Spinal cord (tissue), 10 donors: ENCODE measurements around the gene IFNA14. TPM values are rescaled to one million over a fixed set of nuclear protein-coding genes. Genes with fewer than 3 reads are reported as not detected.
A peak's percentile ranks its signal among the peaks of the same experiment; 100 is the strongest.
"Not testable (repeated sequence)": the region's sequence is repeated elsewhere in the genome, so short reads cannot be mapped to it uniquely, and the experiment has no call there.

ENCODE experiments used
- DNase-seq, 6 donors: peaks; one replicate each; pipeline versions ENCODE4 v3.0.0 to v3.0.0-alpha.2; 2013 to 2015; ENCODE audit warnings: low spot score in 6 of 6, low read depth in 4 of 6
- H3K27ac ChIP-seq: one replicate; pipeline ENCODE4 v1.5.1; 2013; ENCODE audit warnings: low read depth, low read length, control low read depth
- H3K27me3 ChIP-seq: one replicate; pipeline ENCODE4 v1.6.1; 2013; ENCODE audit warnings: low read length; ENCODE audit not compliant: control insufficient read depth, insufficient read depth
- H3K36me3 ChIP-seq: one replicate; pipeline ENCODE4 v1.6.1; 2013; ENCODE audit warnings: low read length; ENCODE audit not compliant: control insufficient read depth, insufficient read depth
- H3K4me1 ChIP-seq: one replicate; pipeline ENCODE4 v1.6.1; 2013; ENCODE audit warnings: low read length; ENCODE audit not compliant: control insufficient read depth, insufficient read depth
- H3K4me3 ChIP-seq: one replicate; pipeline ENCODE4 v1.5.1; 2013; ENCODE audit warnings: low read depth, low read length, control low read depth
- H3K9me3 ChIP-seq: one replicate; pipeline ENCODE4 v1.6.1; 2013; ENCODE audit warnings: low read length; ENCODE audit not compliant: control insufficient read depth, insufficient read depth
- WGBS: methylation state at CpG from one replicate; pipeline ENCODE4 v1.1.5; 2013; ENCODE audit warnings: missing lambda C conversion rate; ENCODE audit not compliant: insufficient coverage; 5-methylcytosine and 5-hydroxymethylcytosine counted together
- polyA plus RNA-seq, 2 donors: library from polyadenylated mRNA; unstranded; fragments of 120-200 nt; gene quantifications; one replicate each; pipeline ENCODE4 v1.2.1, GENCODE V29; 2013; ENCODE audit not compliant: insufficient read length in 2 of 2
- total RNA-seq, 2 donors: library from RNA; depleted of rRNA in 1 of 2; stranded (reverse); fragments of 120-200 nt in 1 of 2; fragments of >200 nt in 1 of 2; gene quantifications; one replicate each; pipeline versions ENCODE4 v1.2.3 to v1.2.4, GENCODE V29; 2013 to 2014
- donor health status: healthy.

The IFNA14 gene
- total and polyA plus RNA-seq, 4 donors: not detected

GRCh38 chr9:21255538-21256212, 15.9 kb upstream of the IFNA14 start:
- Histone ChIP-seq H3K4me3 (no peak overlapping the region), H3K9me3 (no peaks in the 10 kb centered on the region), H3K27ac (no peak overlapping the region), H3K27me3 (no peaks in the 10 kb centered on the region), H3K36me3 (no peaks in the 10 kb centered on the region), H3K4me1 (no peaks in the 10 kb centered on the region)
- DNase-seq: no peak
- WGBS: 95% methylated on average over 3 of the region's 5 CpGs

GRCh38 chr9:21252721-21253547, 13.1 kb upstream of the IFNA14 start:
- peak in 2 of 6 donors; percentile 57 to 67 for DNase-seq
- 2% methylated on average over 3 of the region's 3 CpGs for WGBS

DNA sequence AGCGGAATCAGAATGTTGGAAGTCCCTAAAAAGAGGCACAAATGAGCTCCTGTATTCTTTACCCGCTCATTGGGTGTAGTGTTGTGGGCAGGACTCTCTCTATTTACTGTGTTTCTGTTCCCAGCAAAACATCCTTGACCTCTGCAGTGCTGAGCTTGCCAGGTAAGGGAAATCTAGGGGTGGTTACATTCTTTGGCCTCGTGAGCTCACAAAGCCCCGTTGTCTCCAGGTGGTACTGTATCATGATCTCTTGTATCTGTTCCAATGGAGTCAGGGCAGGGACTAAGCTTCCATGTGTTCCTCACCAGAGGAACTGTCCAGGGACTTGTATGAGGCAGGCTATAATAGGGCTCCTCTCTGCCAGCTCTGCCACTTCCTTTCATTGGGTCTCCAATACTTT, 11.8 kb upstream of the IFNA14 start:
- 70% methylated on average over 3 of the region's 4 CpGs for WGBS
- no peak for DNase-seq
- Histone ChIP-seq H3K9me3 (no peaks in the 10 kb centered on the region), H3K36me3 (no peaks in the 10 kb centered on the region), H3K4me3 (no peak overlapping the region), H3K27ac (no peak overlapping the region), H3K4me1 (no peaks in the 10 kb centered on the region), H3K27me3 (no peaks in the 10 kb centered on the region)

More at GRCh38 chr9:21252721-21253547, 13.1 kb upstream of the IFNA14 start:
- H3K4me3 ChIP-seq: no peak overlapping the region
- no peak overlapping the region for H3K27ac ChIP-seq
- no peaks in the 10 kb centered on the region for H3K4me1 ChIP-seq
- H3K9me3 ChIP-seq: no peaks in the 10 kb centered on the region
- H3K36me3 ChIP-seq: no peaks in the 10 kb centered on the region
- H3K27me3 ChIP-seq: no peaks in the 10 kb centered on the region

DNA sequence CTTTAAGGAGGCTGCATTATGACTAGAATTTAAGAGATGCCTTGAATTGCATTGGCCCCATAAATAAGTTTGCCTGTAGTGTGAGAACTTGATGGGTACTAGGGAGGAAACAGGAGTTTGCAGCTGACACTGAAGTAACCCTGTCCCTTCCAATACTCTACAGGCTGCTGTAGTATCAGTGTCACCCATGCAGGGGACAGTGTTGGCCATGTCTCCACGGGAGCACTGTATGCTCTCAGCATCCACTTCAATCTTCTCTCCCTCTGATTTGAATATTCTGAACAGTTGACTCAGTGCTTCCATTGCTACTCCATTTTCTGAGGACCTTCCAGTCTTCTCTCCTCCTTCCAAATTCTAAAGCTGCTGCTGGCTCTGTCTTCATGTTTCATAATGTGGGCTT, 11.4 kb upstream of the IFNA14 start:
- no peaks in the 10 kb centered on the region for H3K4me1 ChIP-seq
- 33% methylated on average over 1 of the region's 1 CpG for WGBS
- no peaks in the 10 kb centered on the region for H3K27me3 ChIP-seq
- H3K36me3 ChIP-seq: no peaks in the 10 kb centered on the region
- no peak overlapping the region for H3K27ac ChIP-seq
- no peak for DNase-seq
- no peaks in the 10 kb centered on the region for H3K9me3 ChIP-seq
- no peak overlapping the region for H3K4me3 ChIP-seq

GRCh38 chr9:21244836-21245235, 5.0 kb upstream of the IFNA14 start:
- no peaks in the 10 kb centered on the region for H3K36me3 ChIP-seq
- H3K4me1 ChIP-seq: no peaks in the 10 kb centered on the region
- H3K4me3 ChIP-seq: no peak overlapping the region
- H3K9me3 ChIP-seq: no peaks in the 10 kb centered on the region
- no peaks in the 10 kb centered on the region for H3K27me3 ChIP-seq
- H3K27ac ChIP-seq: no peak overlapping the region
- 78% methylated on average over 2 of the region's 2 CpGs for WGBS
- no peak for DNase-seq

DNA sequence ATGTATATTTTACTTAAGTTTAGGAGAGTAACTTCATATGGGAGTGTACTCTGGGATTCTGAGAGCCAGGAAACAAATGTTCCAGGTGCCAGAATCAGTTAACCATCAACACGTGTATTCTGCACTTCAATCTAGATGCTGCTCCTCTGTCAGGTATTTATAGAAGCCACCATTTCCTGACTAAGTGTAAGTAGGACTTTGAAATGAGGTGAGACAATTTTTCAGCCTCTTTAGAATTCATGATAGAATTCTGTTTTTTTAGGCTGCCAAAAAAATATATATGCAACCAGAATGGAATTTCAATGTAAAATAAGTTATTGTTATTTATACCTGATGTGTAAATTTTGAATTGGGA, 3.5 kb downstream of the IFNA14 start:
- H3K27ac ChIP-seq, H3K4me3 ChIP-seq, H3K4me1 ChIP-seq, DNase-seq, H3K9me3 ChIP-seq, H3K36me3 ChIP-seq, H3K27me3 ChIP-seq: not testable (repeated sequence)
- WGBS: no CpG with 5 or more reads among the region's 1 CpG

- H3K27me3 ChIP-seq, H3K4me1 ChIP-seq, H3K4me3 ChIP-seq, H3K9me3 ChIP-seq, H3K27ac ChIP-seq, H3K36me3 ChIP-seq: not testable (repeated sequence)
- WGBS: 15% methylated on average over 3 of the region's 8 CpGs
- DNase-seq: peak; percentile 12 to 84 (median 39)
These were observed 4.1 kb downstream of the IFNA14 start for GRCh38 chr9:21235468-21236359.

GRCh38 chr9:21234153-21234687, 5.6 kb downstream of the IFNA14 start:
- Histone ChIP-seq H3K27me3 (no peaks in the 10 kb centered on the region), H3K4me3 (no peak overlapping the region), H3K9me3 (no peaks in the 10 kb centered on the region), H3K36me3 (no peaks in the 10 kb centered on the region), H3K4me1 (no peaks in the 10 kb centered on the region), H3K27ac (no peak overlapping the region)
- 91% methylated on average over 4 of the region's 4 CpGs for WGBS
- no peak for DNase-seq

GRCh38 chr9:21233258-21233657, 6.5 kb downstream of the IFNA14 start:
- H3K4me3 ChIP-seq: no peak overlapping the region
- H3K27ac ChIP-seq: no peak overlapping the region
- DNase-seq: no peak
- H3K36me3 ChIP-seq: no peaks in the 10 kb centered on the region
- H3K4me1 ChIP-seq: no peaks in the 10 kb centered on the region
- no peaks in the 10 kb centered on the region for H3K9me3 ChIP-seq
- H3K27me3 ChIP-seq: no peaks in the 10 kb centered on the region
- 100% methylated on average over 2 of the region's 2 CpGs for WGBS
